ENCODE measurements around the gene TMEM135.
"Not testable (repeated sequence)": the region's sequence is repeated elsewhere in the genome, so short reads cannot be mapped to it uniquely, and the experiment has no call there.

Gene TMEM135

DNA sequence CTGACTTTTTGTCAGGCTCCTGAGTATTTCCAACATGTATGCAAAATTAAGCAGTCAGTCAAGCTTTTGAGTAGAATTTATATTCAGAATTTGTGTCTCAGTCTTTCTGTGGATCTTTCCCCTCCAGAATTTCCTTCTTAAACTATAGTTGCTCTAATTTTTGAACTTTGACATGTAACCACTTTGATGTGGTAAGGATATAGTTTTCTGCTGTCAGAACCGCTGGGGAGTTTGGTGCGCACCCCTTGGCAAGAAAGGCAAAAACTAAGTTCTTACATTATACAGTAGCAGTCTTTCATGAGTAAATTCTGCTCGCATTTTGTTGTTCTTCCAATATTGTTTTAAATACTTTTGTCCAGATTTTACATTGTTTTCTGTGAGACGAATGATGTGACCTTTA lies 105.9 kb downstream of the TMEM135 start:
- DNase-seq: no peak

DNA sequence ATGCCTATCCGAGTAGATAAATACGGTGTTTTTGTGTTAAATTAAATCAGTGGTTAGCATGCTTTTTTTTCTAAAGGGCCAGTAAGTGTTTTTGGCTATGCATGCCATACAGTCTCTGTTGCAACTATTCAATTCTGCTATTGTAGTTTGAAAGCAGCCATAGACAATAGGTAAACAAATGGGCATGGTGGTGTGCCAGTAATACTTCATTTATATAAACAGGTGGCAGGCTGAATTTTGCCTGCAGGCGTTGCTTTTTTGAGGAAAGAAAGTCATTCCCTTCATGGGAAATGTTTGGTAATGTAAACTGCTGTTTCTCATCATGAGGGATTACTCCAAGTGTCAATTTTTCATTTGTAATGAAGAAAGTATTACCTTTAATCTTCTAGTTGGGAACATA lies 106.5 kb downstream of the TMEM135 start:
- no peak for DNase-seq

DNA sequence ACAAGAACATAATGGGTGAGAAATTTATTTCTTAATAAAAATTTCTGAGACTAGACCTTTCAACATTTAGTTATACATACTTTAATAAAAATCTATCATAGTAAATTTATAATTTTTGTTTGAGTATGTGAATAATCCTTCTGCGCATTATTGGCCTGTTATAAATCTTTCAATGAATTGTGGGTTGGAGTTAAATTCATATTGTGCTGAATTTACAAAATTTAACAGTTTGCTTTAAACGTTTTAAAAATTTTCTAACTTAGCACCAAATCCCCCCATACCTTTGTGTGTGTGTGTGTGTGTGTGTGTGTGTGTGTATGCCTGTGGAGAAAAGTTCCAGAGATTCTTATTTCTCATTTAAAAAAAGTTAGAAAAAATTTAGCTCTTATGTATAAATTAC lies 111.0 kb downstream of the TMEM135 start:
- no peak for DNase-seq

DNA sequence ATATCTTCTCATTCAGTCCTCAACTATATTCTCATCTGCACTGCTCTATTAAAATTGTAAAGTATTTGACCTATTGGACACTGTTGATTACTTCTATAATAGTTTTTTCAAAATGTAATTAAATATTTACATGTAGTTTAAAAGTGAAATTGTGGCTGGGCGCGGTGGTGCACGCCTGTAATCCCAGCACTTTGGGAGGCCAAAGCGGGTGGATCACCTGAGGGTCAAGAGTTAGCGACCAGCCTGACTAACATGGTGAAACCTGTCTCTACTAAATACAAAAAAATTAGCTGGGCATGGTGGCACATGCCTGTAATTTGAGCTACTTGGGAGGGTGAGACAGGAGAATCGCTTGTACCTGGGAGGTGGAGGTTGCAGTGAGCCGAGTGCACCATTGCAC lies 112.0 kb downstream of the TMEM135 start:
- DNase-seq: not testable (repeated sequence)

DNA sequence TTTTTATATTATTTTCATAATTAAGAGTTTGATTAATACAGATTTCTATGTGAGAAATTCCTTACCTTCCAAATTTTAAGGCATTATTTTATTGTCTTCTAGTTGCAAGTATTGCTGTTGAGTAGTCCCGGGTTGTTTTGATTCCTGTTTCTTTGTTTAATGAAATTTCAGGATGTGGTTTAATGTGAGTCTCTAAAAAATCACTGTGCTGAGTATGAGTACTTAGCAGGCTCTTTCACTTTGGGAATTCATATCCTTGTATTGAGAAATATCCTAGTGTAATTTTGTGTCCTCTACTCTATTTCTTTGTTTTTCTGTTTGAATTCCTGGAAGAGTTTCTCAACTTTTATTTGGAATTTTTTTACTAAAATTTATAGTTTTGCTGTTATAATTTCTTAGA lies 113.2 kb downstream of the TMEM135 start:
- no peak for DNase-seq

DNA sequence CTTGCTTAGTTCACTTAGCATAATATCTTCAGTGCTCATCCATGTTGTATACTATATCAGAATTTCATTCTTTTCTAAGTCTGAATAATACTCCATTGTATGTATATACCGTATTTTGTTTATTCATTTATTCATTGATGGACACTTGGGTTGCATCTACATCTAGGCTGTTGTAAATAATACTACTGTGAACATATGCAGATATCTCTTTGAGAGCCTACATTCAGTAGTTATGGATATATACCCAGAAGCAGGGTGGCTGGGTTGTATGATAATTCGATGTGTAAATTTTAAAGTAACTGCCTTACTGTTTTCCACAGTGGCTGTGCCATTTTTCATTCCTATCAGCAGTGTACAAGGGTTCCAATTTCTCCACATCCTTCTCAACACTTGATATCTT lies 116.5 kb downstream of the TMEM135 start:
- no peak for DNase-seq

DNA sequence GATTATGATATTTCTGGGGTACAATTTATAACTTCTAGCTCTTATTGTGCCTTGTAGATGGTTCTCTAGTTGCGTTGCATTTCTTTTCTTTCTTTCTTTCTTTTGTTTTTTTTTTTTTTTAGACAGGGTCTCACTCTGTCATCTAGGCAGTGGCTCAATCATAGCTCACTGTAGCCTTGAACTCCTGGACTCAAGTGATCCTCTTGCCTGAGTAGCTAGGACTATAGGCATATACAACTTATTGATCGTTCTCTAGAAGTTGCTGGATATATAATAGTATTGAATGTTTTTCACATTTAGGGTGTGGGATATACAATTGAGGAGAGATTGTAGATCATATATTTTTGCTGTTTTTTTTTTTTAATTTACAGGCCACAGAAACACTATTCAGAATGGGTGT lies 119.2 kb downstream of the TMEM135 start:
- no peak for DNase-seq

DNA sequence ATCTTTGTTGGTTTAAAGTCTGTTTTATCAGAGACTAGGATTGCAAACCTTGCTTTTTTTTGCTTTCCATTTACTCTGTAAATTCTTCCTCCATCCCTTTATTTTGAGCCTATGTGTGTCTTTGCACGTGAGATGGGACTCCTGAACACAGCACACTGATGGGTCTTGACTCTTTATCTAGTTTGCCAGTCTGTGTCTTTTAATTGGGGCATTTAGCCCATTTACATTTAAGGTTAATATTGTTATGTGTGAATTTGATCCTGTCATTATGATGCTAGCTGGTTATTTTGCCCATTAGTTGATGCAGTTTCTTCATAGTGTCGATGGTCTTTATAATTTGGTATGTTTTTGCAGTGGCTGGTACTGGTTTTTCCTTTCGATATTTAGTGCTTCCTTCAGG lies 131.3 kb downstream of the TMEM135 start:
- not testable (repeated sequence) for DNase-seq

DNA sequence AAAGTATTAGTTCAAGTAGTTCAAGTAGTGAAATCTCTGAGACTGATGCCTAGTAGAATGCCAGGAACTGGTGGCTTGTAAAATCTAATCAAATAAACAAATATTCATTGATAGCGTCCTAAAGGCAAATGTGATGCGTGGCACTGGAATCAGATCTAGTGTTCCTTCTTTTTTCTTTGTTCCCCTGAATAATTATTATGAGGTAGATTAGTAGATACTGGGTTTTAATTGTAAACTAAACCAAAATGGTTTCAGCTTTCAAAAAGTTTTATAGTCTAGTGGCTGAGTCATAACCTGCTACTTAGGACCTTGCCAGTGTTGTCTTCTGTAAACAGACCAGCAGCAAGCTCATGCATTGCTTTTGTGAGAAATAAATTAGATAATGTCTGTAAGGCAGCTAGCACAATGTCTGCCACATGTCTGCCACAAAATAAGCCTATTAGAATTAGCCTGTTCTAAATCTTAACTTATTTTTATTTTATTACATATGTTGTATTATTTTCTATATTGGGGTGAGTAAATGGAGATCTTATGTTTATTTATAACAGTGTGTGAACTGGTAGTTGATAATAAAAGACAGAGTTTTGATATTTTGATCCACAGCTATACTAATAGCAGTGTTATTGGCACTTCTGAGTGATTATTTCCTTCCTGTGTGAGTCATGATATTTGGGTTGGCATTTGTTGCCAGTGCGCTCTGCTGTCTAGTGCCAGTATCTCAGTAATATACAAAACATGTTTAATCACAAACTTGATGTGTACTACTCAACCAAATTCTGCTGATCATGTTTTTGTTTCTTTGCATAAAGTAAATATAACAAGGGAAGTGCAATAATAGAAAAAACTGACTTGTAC lies 135.7 kb downstream of the TMEM135 start:
- DNase-seq: no peak

DNA sequence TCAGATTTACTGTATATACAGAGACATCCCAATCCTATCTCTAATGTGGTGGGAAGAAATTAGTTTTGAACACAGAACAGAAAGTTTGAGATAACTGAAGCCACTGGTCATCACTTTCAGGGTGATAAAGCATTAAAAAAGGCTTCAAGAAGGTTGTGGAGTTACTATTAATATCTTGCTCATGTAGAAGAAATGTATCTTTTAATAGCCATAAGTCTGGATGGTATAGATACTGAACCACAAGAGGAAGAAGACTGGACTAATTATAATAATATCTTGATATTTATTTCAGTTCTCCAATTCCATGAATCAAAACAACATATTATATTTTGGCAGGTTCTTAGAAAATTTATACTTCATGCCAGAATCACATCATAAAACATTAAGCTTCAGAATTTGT lies 137.1 kb downstream of the TMEM135 start:
- DNase-seq: no peak

DNA sequence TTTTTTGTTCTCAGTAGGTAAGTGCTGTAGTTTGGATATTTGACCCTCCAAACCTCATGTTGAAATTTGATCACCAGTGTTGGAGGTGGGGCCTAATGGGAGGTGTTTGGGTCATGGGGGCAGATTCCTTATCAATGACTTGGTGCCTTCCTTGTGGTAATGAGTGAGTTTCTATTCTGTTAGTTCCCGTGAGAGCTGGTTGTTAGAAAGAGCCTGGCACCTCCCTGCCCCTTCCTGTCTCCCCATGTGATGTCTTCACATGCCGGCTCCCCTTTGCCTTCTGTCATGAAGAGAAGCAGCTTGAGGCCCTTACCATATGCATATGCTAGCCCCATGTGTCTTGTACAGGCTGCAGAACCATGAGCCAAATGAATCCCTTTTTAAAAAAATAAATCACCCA lies 138.3 kb downstream of the TMEM135 start:
- no peak for DNase-seq

DNA sequence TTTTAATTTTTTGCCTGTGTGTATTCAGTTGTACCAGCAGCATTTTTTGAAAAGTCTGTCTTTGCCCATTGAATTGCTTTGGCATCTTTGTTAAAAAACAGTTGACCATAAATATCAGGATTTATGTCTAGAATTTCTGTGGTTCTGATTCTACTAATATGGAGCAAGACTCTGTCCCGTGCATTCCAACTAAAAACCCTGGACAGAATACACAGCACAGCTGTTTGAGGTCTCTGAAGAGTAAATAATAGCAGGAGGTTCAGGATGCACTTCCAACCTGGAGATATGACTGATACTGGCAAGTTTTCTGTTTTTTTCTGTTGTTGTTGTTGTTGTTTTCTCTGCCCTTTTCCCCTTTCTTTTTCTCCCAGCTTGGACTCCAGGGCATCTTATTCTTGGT lies 141.9 kb downstream of the TMEM135 start:
- DNase-seq: no peak

DNA sequence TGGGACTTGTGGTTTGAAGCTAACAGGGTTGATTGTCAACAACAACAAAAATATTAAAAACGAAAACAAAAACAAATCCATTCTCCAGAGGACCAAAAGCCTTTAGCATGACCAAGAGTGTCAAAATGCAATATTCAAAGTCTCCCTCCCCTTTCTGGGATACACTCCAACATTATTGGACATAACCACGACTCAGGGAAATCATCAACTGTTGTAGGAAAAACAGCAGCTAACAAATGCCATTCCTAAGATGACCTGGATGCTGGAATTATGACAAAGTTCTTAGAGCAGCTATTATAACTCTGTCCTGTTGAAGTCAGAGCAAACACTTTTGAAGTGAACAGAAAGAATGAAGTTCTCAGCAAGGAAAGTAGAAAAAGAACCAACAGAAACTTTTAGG lies 143.0 kb downstream of the TMEM135 start:
- DNase-seq: no peak

DNA sequence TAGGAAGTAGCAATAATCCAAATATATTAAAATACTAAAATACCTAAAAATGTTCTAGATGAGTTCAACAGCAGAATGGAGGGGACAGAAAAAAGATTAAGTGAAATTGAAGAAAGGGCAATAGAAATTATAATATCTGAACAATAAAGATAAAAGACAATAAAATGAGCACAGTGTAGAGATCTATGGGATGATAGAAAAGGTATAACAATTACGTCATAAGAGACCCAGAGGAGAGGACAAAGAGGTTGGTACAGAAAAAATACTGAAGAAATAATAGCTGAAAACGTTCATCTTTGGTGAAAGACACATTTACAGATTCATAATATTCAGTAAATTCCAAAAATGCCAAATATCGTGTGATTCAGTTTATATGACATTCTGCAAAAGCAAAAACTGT lies 143.4 kb downstream of the TMEM135 start:
- no peak for DNase-seq

DNA sequence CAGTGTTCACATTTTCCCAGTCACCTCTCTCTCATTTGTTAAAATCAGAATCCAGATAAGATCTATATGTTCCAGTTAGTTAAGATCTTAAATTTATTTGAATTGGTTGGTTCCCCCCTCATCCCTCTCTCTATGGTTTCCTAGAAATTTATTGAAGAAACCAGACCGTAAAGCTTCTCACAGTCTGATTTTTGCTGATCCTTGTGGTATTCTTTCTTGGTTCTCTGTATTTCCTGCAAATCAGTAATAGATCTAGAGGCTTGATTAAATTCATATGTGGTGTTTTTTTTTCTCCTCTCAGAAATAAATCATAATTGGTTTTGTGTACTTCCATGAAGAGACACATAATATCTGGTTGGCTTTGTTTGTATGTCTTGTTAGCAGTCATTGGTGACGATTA lies 147.5 kb downstream of the TMEM135 start:
- DNase-seq: no peak

DNA sequence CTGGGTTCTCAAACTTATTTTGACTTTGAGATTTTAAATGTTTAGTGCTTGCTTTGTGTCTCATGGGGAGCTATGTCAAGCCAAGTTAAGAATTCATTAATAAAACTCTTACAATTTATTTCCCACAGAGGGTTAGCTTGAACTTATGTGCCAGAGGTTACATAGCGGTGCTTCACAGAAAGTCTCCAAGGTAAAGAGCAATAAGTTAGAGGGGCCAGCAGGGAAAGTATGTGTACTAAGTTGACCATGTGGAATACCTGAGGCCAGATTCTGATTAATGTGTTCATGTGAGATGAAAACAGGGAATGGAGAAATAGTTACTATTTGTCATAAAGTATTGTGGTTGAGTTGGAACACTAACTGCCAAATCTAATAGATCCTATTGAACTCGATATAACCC lies 149.3 kb downstream of the TMEM135 start:
- DNase-seq: no peak

DNA sequence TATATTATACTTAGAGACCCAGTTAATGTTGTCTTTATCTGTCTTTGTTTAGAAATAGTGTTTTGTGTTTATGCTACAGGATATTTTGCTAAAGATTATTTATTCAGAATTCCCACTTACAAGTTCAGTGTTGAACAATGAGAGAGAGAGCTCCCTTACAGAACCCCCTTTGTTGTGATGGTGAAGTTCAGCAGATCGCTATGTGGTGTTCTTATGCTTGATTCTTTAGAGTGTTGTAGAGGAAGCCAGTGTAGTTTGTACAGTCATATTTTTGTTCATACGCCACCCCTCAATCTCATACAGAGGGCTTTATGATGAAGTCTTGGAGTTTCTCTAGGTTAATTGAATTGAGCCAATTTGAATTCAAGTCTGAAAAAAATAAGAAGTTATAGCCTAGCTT lies 150.2 kb downstream of the TMEM135 start:
- DNase-seq: no peak

DNA sequence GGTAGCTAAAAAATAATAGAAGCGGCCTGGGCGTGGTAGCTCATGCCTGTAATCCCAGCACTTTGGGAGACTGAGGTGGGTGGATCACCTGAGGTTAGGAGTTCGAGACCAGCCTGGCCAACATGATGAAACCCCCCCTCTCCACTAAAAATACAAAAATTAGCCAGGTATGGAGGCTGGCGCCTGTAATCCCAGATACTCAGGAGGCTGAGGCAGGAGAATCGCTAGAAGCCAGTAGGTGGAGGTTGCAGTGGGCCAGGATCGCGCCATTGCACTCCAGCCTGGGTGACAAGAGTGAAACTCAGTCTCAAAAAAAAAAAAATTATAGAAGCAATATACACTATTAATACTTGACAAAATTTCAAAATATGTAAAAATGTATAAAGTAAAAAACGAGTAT lies 150.7 kb downstream of the TMEM135 start:
- not testable (repeated sequence) for DNase-seq

DNA sequence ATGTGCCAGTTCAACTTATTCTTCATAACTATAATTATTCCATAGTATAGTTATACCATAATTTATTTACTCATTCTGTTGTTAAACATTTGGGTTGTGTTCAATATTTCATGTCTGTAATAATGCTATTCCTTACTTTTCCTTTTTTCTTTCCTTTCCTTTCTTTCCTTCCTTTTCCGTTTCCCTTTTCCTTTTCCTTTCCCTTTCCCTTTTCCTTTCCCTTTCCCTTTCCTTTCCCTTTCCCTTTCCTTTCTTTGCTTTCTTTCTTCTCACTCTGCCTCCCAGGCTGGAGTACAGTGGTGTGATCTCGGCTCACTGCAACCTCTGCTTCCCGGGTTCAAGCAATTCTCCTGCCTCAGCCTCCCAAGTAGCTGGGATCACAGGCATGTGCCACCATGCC lies 151.2 kb downstream of the TMEM135 start:
- not testable (repeated sequence) for DNase-seq

DNA sequence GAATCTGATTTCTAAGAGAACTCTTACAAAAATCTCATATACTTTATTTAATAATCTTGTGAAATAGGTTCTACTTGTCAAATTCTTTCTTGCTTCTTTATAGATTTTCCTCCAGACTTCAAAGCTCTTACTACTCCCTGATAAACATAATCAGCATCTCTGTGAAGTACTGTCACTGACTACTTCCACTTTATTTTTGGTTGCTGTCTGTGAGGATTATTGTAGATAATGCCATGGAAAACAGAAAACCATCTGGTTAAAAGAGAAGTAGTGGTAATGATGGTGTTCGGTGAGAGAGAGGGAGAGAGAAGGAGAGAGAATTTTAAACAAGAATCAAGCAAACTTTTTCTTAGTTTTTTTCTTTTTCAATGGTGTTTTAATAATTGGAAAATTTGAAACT lies 152.3 kb downstream of the TMEM135 start:
- no peak for DNase-seq

DNA sequence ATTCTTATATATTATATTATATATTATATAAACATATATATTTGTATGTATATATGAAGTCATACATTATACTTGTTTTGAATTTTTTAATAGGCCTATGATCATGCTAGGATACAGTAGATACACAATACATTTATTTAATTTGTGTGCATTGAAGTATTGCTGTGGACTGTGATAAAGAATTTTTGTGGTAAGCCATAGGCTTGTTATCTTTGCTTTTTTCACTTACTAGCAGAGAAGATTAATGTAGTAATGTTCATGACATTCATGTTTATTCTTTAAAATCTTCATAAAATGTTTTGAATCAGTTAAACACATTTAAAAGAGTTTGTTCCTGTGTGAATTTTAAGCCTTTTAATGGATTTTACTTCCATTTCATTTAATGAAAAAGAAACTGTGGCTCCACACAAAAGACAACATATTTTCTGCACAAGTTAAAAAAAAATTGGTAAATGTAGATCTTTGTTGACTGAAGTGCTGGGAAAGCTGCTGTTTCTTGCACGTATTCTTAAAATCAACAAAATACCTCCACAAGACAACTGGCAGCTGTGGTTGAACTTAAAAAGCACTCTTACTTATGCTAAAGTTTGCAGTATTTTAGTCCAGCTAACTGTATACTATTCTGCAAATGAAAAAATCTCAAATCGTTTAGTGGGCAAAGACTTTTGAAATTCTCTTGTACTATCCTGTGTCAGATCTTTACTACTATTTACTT lies 156.2 kb downstream of the TMEM135 start:
- no peak for DNase-seq

DNA sequence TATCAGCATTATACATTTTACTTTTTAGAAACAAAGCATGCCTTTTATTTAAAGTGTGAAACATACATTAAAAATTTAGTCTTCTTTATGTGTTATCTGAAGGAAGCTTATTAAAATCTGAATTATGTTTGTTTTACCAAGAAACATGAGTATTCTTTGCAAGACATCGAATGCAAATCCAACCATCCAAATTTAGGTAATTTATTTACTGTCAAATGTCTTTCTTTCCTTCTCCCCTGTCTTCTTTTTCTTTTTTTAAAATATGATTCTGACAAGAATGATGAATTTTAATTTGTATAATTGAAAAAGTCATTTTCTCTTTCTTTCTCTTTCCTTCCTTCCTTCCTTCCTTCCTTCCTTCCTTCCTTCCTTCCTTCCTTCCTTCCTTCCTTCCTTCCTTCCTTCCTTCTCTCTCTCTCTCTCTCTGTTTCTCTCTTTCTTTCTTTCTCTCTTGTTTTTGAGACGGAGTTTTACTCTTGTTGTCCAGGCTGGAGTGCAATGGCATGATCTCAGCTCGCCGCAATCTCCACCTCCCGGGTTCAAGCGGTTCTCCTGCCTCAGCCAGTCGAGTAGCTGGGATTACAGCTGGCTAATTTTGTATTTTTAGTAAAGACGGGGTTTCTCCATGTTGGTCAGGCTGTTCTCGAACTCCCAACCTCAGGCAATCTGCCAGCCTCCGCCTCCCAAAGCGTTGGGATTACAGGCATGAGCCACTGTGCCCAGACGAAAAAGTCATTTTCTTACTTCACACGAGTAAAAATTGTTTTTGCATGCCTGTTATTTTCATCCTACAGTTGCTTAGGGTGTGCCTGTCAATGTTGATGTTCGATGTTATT lies 157.5 kb downstream of the TMEM135 start:
- no peak for DNase-seq

DNA sequence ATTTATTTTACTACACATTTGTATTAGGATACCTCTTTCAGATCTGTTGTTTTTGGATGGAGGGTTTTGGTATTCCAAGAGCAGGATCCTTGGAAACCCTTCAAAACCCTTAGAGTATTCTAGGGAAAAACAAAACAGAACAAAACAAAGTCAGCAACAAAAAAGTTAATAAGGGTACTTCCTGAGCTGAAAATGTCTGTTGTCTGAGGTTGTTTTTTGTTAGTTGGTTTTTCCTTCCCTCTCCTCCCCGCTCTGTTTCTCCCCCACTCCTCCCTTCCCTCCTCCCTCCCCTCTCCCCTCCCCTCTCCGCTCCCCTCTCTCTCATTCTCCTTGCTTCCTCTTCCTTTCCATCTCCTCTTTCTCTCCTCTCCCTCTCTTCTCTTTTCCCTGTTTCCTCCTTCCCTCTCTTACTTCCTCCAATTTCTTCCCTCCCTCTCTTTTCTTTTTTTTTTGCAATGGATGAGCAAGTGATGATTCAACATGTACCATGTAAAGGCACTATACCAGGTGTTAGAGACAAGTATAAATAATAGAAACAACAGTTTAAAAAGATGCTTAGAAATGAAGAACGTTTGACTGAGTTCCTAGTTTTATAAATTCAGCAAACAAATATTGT lies 160.6 kb downstream of the TMEM135 start:
- DNase-seq: no peak

All from stimulated activated CD4-positive, alpha-beta T cell treated with anti-CD3 and anti-CD28 coated beads, Interleukin-15, amount 100 ng/mL, for 24 hours (primary cell).